ENCODE data around the gene PDIA3.

The PDIA3 gene

GRCh38 chr15:43775411-43775965 lies 29.2 kb downstream of the PDIA3 start:
- TF ChIP-seq, protein P1, sequence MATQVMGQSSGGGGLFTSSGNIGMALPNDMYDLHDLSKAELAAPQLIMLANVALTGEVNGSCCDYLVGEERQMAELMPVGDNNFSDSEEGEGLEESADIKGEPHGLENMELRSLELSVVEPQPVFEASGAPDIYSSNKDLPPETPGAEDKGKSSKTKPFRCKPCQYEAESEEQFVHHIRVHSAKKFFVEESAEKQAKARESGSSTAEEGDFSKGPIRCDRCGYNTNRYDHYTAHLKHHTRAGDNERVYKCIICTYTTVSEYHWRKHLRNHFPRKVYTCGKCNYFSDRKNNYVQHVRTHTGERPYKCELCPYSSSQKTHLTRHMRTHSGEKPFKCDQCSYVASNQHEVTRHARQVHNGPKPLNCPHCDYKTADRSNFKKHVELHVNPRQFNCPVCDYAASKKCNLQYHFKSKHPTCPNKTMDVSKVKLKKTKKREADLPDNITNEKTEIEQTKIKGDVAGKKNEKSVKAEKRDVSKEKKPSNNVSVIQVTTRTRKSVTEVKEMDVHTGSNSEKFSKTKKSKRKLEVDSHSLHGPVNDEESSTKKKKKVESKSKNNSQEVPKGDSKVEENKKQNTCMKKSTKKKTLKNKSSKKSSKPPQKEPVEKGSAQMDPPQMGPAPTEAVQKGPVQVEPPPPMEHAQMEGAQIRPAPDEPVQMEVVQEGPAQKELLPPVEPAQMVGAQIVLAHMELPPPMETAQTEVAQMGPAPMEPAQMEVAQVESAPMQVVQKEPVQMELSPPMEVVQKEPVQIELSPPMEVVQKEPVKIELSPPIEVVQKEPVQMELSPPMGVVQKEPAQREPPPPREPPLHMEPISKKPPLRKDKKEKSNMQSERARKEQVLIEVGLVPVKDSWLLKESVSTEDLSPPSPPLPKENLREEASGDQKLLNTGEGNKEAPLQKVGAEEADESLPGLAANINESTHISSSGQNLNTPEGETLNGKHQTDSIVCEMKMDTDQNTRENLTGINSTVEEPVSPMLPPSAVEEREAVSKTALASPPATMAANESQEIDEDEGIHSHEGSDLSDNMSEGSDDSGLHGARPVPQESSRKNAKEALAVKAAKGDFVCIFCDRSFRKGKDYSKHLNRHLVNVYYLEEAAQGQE (IDR thresholded peaks at IDR 0.05; ENCODE audit: insufficient read depth in 1 of 2, low read depth in 2 of 2, low read length in 2 of 2) = no peak
- TF ChIP-seq SIN3A (IDR thresholded peaks at IDR 0.05; ENCODE audit: borderline replicate concordance, insufficient read depth, low read length) (no peak), POLR2AphosphoS5 (IDR thresholded peaks at IDR 0.05; ENCODE audit: low read depth, low read length) (no peak), FOXP2 (optimal IDR thresholded peaks at IDR 0.05; ENCODE audit: borderline replicate concordance, extremely low read depth, extremely low read length, insufficient read depth) (no peak), TAF1 (IDR thresholded peaks at IDR 0.05; ENCODE audit: borderline replicate concordance, insufficient read depth, low read length) (no peak)

DNA sequence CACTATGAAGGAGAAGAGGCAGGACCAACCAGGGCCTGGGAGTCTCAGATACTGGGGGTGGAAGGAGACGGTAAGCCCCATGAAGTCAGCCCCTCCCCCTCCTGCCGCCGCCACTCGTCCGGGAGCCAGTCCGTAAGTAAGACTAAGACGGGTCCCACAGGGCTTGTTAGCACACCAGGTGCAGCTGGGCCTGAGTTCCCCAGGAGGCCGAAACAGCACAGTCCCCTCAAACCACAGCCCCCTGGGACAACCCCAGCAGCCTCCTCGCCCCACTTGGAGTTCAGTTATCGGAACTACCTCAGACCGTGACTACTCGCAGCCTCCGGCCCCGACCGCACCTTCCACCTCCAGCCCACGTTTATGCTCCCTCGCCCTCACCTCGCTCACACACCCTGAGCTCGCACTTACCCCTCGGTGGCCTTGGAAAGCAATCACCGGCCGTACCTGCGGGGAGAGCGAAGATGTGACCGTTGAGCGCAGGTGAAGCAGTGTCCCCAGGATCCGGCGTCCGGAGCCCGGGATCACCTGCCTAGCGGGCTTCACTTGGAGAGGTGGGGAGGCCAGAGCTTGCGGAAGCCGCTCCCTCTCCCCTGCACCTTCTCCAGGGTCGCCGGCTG lies 30.0 kb downstream of the PDIA3 start:
- TF ChIP-seq FOXP2 (optimal IDR thresholded peaks at IDR 0.05; ENCODE audit: borderline replicate concordance, extremely low read depth, extremely low read length, insufficient read depth) (no peak), POLR2AphosphoS5 (IDR thresholded peaks at IDR 0.05; ENCODE audit: low read depth, low read length) (no peak), SIN3A (IDR thresholded peaks at IDR 0.05; ENCODE audit: borderline replicate concordance, insufficient read depth, low read length) (no peak), TAF1 (IDR thresholded peaks at IDR 0.05; ENCODE audit: borderline replicate concordance, insufficient read depth, low read length) (no peak)
- TF ChIP-seq, protein P1 (IDR thresholded peaks at IDR 0.05; ENCODE audit: insufficient read depth in 1 of 2, low read depth in 2 of 2, low read length in 2 of 2) = no peak

DNA sequence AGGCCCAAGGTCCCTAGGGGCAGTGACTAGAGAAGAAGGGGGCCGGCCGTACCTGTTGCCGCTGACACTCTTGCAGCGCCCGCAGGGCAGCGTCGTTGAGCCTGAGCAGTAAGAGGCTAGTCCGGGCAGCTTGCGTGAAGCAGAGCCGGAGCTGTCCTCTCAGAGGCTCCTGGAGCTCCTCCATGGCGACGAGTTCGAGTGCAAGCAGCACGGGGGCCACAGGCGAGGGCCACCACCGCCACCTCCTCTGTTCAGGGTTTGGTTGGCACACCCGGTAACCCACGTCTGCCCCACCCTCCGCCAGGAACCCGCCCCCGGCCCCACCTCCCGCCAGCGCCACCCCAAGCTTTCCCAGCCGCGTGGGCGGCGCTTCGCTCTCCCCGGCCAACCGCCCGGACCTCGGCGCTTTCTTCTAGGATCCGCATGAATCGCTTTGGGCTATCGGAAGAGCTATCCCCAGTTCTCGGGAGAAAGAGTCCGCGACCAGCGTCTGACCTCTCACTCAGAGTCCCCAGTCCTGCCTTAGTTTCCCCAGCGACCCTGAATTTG lies 30.6 kb downstream of the PDIA3 start, which contains the start of gene ELL3:
Gene ELL3, minus strand, starts transcription at position 249 of the 549 bp plus-strand sequence. Its CDS starts 65 bp downstream, at position 184.
- TF ChIP-seq SIN3A (IDR thresholded peaks at IDR 0.05; ENCODE audit: borderline replicate concordance, insufficient read depth, low read length) = 0 out of 2 replicates have a peak, but pooled peaks have one; percentile 4
- TF ChIP-seq, protein P1 (IDR thresholded peaks at IDR 0.05; ENCODE audit: insufficient read depth in 1 of 2, low read depth in 2 of 2, low read length in 2 of 2) = no peak
- TF ChIP-seq POLR2AphosphoS5 (IDR thresholded peaks at IDR 0.05; ENCODE audit: low read depth, low read length) = peak; percentile 72; the same call in 1 of the 2 replicates

DNA sequence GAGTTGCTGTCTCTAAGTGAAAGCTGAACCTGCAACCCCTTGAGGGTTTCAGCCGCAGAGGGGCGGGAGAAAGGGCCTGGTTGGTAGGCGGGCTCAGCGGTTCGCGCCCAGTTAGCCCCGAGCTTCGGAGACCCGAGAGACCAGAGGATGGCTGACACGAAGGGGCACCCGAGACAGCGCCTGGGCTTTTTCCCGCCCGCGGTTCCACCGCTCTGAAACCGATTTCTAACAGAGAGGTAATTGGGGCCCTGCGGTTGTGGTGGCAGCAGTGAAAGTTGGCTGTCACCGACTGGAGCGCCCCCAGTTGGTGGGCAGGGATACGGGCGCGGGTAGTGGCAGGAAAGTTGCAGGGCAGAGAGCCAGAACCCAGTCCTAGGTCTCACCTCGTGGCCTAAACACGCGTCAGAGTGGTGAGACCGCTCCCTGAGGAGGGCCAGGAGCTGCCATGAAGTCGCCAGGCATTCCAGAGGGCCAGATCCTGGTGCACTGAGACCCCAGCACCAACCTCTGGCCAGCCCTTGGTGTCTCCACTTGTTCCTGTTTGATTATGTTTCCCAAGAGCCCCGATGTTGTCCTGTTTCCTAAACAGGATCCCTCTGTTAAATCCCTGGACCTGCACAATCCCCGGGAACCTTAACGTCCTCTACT lies 31.2 kb downstream of the PDIA3 start:
- TF ChIP-seq SIN3A (IDR thresholded peaks at IDR 0.05; ENCODE audit: borderline replicate concordance, insufficient read depth, low read length) (no peak), TAF1 (IDR thresholded peaks at IDR 0.05; ENCODE audit: borderline replicate concordance, insufficient read depth, low read length) (no peak), POLR2AphosphoS5 (IDR thresholded peaks at IDR 0.05; ENCODE audit: low read depth, low read length) (no peak; the same call in none of the 2 replicates), FOXP2 (optimal IDR thresholded peaks at IDR 0.05; ENCODE audit: borderline replicate concordance, extremely low read depth, extremely low read length, insufficient read depth) (peak; percentile 60)
- TF ChIP-seq, protein P1 (IDR thresholded peaks at IDR 0.05; ENCODE audit: insufficient read depth in 1 of 2, low read depth in 2 of 2, low read length in 2 of 2) = no peak
